8988T (cell line): Measurements from ENCODE around the gene STIMATE.
A peak's percentile ranks its signal among the peaks of the same experiment; 100 is the strongest.

Source experiments
- DNase-seq: peaks from one replicate; pipeline ENCODE4 v3.0.0; 2011

STIMATE gene

GRCh38 chr3:52839268-52839575 lies 58.1 kb downstream of the STIMATE start:
- DNase-seq = no peak

DNA sequence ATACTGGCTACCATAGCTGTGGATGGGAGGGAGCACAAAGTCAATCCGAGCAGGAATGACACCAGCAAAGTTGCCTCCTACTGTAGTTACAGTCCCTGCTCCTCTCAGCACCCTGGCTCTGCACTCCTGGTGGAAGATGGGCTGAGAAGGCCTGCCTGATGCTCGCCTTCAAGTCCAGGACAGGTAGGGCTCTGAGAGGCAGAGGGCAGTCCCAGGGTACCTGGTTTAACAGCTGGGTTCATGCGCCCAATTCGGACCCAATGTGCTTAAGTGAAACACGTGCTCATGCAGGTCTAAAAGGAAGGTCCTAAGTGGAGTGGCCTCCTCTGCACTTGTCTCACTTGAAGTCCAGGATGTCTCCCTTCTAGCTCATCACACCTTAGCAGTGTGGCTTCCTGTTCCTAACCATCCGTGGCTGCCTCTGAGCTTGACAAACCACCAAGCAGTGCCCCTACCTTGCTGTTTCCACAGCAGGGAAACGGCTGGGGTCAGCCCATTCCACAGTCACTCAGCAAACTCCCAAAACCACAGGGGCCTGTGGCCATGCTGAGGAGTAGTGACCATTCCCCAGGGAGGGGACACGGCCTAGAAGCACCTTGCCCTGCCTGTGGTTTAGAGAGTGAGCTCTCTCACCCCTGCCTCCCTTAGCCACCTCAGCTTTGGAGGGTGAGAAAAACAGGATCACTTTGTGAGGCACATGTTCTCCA lies 58.6 kb downstream of the STIMATE start:
- DNase-seq = no peak

DNA sequence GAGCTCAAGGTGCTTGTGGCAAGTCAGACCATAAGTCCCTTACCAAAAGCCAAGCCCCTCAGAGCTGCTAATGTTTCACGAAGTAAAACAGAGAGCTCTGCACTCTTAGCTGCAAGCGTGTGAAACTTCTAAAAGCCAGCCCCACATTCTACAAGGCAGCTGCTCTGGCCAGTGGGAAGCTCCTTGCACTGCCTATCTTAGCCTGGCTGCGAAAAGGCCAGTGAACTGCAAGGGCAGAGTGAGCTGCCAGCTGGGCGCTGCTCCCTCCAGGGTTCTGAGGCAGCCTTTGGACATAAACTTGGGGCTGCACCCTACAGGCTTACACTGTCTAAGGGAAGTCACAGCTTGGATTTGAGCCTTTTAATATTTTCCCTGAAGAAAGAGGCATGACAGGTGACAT lies 60.4 kb downstream of the STIMATE start:
- DNase-seq = no peak

DNA sequence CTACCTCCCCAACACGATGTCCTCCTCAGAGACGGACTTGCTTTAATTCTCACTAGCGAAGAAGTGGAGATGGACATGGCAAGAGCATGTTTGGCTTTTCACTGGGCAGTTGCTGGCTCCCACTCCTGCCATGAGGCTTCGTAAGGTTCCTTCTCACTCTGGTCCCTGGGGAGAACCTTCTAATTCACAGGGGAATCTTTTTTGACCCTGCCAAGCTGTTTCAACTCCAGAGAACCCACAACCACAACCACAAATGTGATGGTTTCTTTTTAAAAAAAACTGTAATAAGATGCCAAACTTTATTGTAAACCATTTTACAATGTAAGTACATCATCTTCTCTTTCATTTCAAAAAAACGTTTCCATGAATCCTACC lies 60.9 kb downstream of the STIMATE start:
- DNase-seq = no peak

DNA sequence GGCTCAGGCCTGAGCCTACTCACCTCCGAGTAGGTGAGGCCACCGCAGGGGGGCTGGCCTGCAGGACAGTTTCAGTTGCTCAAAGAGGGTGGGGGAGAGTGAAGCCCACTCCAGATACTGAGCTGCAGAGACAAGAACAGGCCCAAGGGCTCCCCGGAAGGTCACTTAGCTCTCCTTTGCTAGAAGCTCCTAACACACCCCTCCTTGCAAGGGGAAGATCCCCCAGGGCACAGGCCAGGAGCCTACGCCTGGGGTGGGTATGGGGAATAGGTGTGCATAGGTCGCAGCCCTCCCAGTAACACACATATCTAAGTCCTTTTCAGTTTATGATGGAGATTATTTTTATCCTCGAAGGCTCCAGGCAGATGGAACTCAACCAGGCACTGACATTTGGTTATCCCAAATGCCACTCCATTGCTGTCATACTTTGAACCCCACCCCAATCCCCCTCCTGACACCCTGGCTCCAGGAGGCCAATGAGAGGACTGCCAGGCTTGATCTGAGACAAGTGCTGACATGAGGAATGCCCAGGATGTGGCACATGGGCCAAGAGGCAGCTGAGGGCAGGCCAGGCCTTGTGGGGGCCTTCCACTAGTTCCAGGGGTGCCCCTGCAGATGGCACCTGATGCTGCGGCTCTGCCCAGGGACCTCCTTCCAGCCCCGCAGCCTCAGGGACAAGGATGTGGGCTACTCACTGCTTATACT lies 61.4 kb downstream of the STIMATE start:
- DNase-seq = no peak

GRCh38 chr3:52834871-52835501 lies 62.4 kb downstream of the STIMATE start, which contains the start of gene MUSTN1:
TSS of gene MUSTN1 (minus strand) at chr3:52835019. CDS start at chr3:52834948, 71 bp downstream.
- no peak for DNase-seq

- DNase-seq = no peak
These were observed 64.1 kb downstream of the STIMATE start for GRCh38 chr3:52833202-52833601.

DNA sequence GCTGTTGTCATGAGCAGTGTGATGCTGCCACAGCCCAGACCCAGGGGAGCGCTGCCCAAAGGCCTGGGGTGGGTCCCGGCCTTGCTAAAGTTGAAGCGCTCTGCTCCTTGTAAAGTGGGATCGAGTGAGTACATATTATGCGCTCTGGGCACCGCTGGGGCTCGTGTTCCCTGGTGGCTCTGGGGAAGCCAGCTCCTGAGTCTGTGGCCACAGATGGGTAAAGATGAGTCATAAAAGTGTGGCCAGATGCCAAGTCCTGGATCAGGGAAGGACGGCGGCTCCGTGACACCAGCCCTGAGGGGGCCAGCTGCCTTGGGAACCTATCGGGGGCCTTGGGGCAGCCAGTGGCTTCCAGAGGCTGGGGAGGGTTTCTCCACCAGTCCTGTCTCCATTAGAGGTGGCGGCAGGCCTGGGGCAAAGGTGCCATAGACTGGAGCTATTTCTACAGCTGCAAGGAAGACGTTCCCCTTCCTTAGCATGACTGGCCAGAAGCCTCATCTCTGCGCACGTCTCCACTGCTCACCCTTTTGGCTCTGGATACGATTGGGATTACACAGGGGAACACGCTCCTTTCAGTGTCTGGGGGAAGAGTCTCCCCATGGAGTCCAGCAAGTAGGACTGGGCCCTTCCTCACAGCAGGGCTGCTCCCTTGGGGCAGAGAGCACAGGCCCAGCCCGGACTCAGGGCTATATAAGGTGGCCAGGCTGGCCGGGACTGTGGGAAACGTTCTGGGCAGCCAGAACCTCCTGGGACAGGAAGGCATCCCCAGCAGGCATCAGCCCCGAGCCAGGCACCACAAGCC lies 65.6 kb downstream of the STIMATE start:
- peak; percentile 59 for DNase-seq

DNA sequence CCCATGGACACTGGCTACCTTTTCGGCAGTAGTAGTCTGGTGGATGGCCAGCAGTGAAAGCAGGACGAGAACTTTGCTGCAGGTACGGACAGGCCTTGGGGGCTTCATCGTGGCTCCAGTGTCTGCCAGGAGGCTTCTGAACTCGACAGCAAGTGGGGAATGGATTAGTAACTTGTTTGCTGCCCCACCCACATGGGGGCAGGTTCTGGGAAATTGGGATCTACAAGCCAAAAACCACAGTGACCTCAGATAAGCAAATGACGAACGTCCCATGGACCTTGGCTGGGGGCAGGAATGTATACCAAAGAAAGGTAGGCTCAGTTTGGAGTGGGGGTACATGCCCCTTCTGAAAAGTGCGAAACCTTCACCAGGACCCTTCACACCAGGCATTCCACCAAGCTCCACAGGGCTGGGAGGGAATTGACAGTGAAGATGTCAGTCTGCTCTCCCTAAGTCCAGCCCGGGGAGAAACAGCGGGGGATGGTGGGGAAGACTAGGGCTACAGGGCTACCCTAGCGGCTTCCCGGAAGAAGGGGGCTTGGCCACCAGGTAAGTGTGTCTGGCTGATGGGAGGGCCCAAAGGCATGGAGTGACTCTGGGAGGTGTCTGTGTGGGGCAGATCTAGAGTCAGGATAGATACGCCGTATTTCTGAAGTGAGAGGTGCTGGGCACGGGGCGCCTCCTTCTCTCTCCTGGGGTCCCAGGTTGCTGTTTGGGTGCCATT lies 66.7 kb downstream of the STIMATE start, which contains the start of gene ITIH4:
TSS of gene ITIH4 (minus strand) at position 138 of the 724 bp plus-strand sequence. CDS start at position 108, 30 bp downstream.
- no peak for DNase-seq

DNA sequence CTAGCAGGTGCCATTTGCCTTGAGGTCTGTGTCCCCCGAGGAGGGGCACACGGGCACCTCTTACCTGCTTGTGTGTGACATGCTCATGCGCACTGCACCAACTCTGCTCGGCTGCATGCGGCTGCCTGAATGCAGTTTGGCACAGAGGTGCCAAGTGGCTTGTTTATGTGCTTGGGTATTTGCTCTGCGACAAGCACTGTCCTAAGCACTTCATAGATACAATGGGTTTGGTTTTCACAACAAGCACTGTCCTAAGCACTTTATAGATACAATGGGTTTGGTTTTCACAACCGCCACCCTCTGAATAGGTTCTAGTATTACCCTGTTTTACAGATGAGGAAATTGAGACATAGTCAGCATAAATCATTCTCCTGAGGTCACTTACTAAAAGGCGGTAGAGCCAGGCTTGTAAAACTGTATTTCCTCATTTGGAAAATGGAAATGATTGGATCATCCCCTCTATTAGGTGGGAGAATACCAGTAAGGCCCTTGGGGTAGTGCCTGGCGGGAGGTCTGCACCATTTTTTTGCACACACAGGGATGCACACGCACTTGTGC lies 67.4 kb downstream of the STIMATE start:
- DNase-seq = no peak

DNA sequence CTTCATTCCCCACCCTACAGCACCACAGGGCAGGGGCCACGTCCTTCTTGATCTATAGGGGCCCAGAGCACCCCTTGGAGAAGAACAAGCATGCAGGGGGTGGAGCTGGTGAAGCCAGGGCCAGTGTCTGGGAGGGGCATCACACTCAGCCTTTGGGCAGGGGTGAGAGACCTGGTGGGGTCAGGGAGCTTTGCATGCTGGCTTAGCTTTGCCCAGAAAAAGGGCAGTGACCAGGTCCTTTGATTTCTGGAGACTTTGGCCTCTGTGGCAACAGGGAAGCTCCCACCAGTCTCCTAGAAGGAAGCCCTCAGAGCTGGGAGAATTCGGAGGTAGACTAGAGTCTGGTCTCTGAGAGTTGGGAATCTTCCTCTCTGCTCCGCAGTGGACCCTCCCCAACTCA lies 67.9 kb downstream of the STIMATE start:
- no peak for DNase-seq

DNA sequence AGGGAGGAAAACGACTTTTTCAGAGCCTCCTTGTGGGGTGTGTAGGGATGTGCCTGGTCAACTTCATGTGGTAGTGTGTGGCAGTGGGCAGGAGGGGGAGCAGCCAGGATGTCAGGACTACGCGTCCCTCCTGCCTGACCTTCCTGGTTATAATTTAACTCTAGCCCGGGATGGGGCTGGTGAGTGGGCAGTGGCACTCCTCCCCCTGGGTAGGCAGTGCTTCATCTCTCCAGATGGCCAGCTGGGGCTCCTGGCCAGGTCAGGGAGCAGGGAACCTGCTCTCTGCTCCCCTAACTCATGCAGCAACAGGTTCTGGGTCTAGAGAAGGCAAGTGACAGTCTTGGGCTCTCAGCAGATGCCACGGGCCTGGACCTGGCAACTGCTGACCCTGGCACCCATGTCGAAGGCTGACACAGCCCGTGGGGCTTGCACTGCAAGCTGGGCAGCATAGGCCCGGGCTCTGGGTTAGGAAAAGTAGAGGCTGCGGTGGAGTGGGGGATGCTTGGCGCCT lies 69.4 kb downstream of the STIMATE start:
- no peak for DNase-seq

- DNase-seq = no peak
These were observed 69.9 kb downstream of the STIMATE start for GRCh38 chr3:52827441-52827840.

- DNase-seq = no peak
These were observed 73.3 kb downstream of the STIMATE start for GRCh38 chr3:52824037-52824436.

GRCh38 chr3:52822363-52822762 lies 75.0 kb downstream of the STIMATE start:
- no peak for DNase-seq

- peak; percentile 89 for DNase-seq
These were observed 76.6 kb downstream of the STIMATE start for GRCh38 chr3:52820736-52821135.

DNA sequence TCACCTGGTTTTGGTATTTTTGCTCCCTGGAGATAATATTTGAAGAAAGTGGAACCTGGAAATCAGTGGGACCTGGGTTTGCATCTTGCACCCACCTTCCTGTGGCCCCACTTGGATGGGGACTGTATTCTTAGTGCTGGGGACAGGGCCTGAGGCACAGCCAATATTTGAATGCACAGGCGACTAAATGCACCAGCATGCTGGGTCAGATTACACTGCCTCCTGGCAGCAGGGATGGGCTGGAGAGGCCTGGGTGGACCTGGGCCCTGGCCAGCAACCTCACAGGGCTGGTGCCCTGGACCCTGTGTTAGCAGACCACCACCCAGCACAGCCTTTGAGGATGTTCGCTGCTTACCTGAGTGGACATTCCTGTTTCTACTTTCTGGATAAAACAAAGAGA lies 77.4 kb downstream of the STIMATE start:
- no peak for DNase-seq

DNA sequence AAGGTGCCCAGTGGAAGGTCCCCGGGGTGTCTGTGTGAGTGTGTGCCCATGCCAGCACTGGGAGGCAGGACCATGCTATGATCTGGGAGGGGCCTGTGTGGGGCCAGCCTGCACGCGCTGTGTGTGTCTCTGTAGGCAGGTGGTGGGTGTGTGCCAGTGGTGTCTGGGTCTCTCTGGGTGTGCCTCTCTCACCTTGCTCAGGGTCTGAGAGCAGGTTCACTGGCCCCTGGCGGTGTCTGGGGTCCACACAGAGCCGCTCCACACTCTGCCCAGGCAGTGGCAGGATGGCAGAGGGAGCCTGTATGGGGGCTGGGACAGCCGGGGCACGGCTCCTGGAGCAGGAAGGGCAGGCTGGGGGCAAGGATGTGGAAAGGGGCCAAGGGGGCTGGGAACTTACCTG lies 79.5 kb downstream of the STIMATE start:
- DNase-seq = no peak

DNA sequence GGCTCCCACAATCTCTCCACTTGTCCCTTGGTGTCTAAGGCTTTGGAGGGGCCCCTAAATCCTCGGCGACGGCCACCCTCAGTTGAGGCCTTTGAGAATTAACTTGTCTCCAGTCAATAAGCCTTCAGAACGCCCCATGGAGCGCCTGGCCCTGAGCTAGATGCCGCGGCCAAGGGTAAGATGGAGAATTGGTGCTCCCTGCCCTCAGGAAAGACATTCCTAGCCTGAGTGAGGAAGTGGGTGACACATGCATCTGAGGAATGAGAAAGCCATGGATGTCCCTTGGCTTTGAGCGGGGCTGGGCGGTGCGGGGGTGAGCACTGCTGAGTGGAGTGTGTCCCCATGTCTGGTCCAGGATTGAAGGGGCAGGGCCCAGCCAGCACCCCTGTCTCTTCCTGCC lies 80.1 kb downstream of the STIMATE start:
- DNase-seq = no peak

DNA sequence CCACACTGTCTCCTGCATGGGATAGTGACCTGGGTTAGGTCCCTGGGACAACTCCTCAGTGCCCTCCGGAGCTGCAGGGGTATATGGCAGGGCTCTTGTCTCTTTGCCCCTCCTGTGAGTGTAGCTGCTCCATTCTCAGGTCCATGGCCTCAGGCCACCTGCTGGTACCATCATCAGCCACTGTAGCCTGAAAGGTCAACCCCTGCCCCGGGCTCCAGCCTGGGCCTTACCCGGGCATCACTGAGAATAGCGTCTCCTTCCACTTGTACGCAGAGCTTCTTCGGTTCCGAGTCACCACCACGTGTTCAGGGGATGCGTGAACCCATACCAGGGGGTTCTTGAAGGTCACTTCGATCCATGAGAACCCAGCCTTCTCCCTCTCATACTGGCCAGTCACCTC lies 80.7 kb downstream of the STIMATE start:
- DNase-seq = no peak

DNA sequence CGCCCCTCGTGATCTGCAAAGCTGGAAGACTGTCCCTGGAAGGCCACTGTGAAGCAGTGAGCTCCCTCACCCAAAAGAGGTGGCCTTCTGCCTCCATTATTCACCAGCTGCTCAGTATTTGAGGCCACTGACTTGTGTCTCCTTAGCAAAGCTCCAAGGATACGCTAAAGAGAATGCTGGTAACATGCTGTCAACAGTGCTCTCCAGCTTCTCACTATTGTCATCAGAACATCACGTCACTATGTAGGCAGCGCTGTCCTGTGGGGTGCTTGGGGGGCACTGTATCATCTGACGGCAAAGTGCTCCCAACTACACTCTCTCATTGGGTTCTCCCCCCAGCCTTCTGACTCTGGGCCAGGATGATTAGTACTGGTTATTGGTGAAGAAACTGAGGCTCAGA lies 81.1 kb downstream of the STIMATE start:
- no peak for DNase-seq

- no peak for DNase-seq
These were observed 83.5 kb downstream of the STIMATE start for GRCh38 chr3:52813810-52814209.
